ENCODE measurements around the gene FBXO10. TPM values are rescaled to one million over a fixed set of nuclear protein-coding genes. Genes with fewer than 3 reads are reported as not detected.

Gene FBXO10
- total and polyA plus RNA-seq, 2 donors from 2014 or later: 6.2 to 6.7 TPM

- H3K4me3 ChIP-seq (ENCODE audit: low read length in 3 of 3): peak overlapping the region; percentile 76 to 94 (median 83)
- FAIRE-seq: no peak
- H3K27ac ChIP-seq (ENCODE audit: low read depth in 2 of 2, low read length in 2 of 2): peak overlapping the region; percentile 97 to 99
- peak overlapping the region; percentile 35 to 94 (median 92) for H3K9ac ChIP-seq (ENCODE audit: low read length in 3 of 3)
- no peaks in the 10 kb centered on the region for H3K9me3 ChIP-seq (ENCODE audit: control insufficient read depth in 2 of 3, insufficient read depth in 1 of 3, low read length in 3 of 3)
- TF ChIP-seq, protein P1, sequence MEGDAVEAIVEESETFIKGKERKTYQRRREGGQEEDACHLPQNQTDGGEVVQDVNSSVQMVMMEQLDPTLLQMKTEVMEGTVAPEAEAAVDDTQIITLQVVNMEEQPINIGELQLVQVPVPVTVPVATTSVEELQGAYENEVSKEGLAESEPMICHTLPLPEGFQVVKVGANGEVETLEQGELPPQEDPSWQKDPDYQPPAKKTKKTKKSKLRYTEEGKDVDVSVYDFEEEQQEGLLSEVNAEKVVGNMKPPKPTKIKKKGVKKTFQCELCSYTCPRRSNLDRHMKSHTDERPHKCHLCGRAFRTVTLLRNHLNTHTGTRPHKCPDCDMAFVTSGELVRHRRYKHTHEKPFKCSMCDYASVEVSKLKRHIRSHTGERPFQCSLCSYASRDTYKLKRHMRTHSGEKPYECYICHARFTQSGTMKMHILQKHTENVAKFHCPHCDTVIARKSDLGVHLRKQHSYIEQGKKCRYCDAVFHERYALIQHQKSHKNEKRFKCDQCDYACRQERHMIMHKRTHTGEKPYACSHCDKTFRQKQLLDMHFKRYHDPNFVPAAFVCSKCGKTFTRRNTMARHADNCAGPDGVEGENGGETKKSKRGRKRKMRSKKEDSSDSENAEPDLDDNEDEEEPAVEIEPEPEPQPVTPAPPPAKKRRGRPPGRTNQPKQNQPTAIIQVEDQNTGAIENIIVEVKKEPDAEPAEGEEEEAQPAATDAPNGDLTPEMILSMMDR (IDR thresholded peaks at IDR 0.05; ENCODE audit: borderline replicate concordance, extremely low read depth, insufficient read depth): no peak
- intact Hi-C loops (cut with DNase I): no loop called here
- H3K4me1 ChIP-seq (ENCODE audit: control insufficient read depth in 2 of 3, insufficient read depth in 2 of 3, low read depth in 1 of 3, low read length in 3 of 3): peaks cover 5 to 13% (median 11%) of the 10 kb centered on the region in 3 donors
- no peaks in the 10 kb centered on the region for H3K27me3 ChIP-seq (ENCODE audit: control insufficient read depth, insufficient read depth, low read length)
- no peaks in the 10 kb centered on the region for H3K36me3 ChIP-seq (ENCODE audit: control insufficient read depth in 2 of 3, insufficient read depth in 3 of 3, low read length in 3 of 3)
- peak in 1 of 5 donors; percentile 92 for DNase-seq
These were observed 111.5 kb downstream of the FBXO10 start for GRCh38 chr9:37464426-37465248.

GRCh38 chr9:37464006-37464405 is 112.2 kb downstream of the FBXO10 start:
- Histone ChIP-seq H3K4me3 (ENCODE audit: low read length in 3 of 3) (peak overlapping the region; percentile 76 to 94 (median 83)), H3K27ac (ENCODE audit: low read depth in 2 of 2, low read length in 2 of 2) (peak overlapping the region; percentile 97 to 99), H3K9ac (ENCODE audit: low read length in 3 of 3) (peak overlapping the region in 2 of 3 donors; percentile 92 to 94), H3K9me3 (ENCODE audit: control insufficient read depth in 2 of 3, insufficient read depth in 1 of 3, low read length in 3 of 3) (no peaks in the 10 kb centered on the region), H3K27me3 (ENCODE audit: control insufficient read depth, insufficient read depth, low read length) (no peaks in the 10 kb centered on the region), H3K4me1 (ENCODE audit: control insufficient read depth in 2 of 3, insufficient read depth in 2 of 3, low read depth in 1 of 3, low read length in 3 of 3) (peaks cover 5 to 13% (median 11%) of the 10 kb centered on the region in 3 donors), H3K36me3 (ENCODE audit: control insufficient read depth in 2 of 3, insufficient read depth in 3 of 3, low read length in 3 of 3) (no peaks in the 10 kb centered on the region)
- FAIRE-seq (no peak), DNase-seq (peak in 1 of 5 donors; percentile 13)
- TF ChIP-seq, protein P1 (IDR thresholded peaks at IDR 0.05; ENCODE audit: borderline replicate concordance, extremely low read depth, insufficient read depth): no peak
- intact Hi-C loops (cut with DNase I): no loop called here

Other genes with a start within 250 kb of the FBXO10 start
- 101 TPM for gene GRHPR, start 153.7 kb downstream of the FBXO10 start, total RNA-seq
- gene GRHPR, start 153.7 kb downstream of the FBXO10 start, polyA plus RNA-seq (ENCODE audit: insufficient read depth, low read depth, low replicate concordance): 257 TPM
- gene ZBTB5, start 110.9 kb downstream of the FBXO10 start, total RNA-seq: 14.1 TPM
- 6.1 TPM for gene ZBTB5, start 110.9 kb downstream of the FBXO10 start, polyA plus RNA-seq (ENCODE audit: insufficient read depth, low read depth, low replicate concordance)
- 17.2 TPM for gene POLR1E, start 90.4 kb downstream of the FBXO10 start, total RNA-seq
- 8.2 TPM for gene POLR1E, start 90.4 kb downstream of the FBXO10 start, polyA plus RNA-seq (ENCODE audit: insufficient read depth, low read depth, low replicate concordance)
- 59.5 TPM for gene TOMM5, start 16.2 kb upstream of the FBXO10 start, total RNA-seq
- 197 TPM for gene TOMM5, start 16.2 kb upstream of the FBXO10 start, polyA plus RNA-seq (ENCODE audit: insufficient read depth, low read depth, low replicate concordance)
- 0.19 TPM for gene FRMPD1, start 74.6 kb upstream of the FBXO10 start, total RNA-seq
- gene FRMPD1, start 74.6 kb upstream of the FBXO10 start, polyA plus RNA-seq (ENCODE audit: insufficient read depth, low read depth, low replicate concordance): 0.90 TPM
- 12.4 TPM for gene TRMT10B, start 177.4 kb upstream of the FBXO10 start, total RNA-seq
- gene TRMT10B, start 177.4 kb upstream of the FBXO10 start, polyA plus RNA-seq (ENCODE audit: insufficient read depth, low read depth, low replicate concordance): 5.2 TPM
- gene EXOSC3, start 208.7 kb upstream of the FBXO10 start, total RNA-seq: 32.3 TPM
- gene EXOSC3, start 208.7 kb upstream of the FBXO10 start, polyA plus RNA-seq (ENCODE audit: insufficient read depth, low read depth, low replicate concordance): 31.6 TPM
- gene DCAF10, start 224.4 kb upstream of the FBXO10 start, total RNA-seq: 28.5 TPM
- gene DCAF10, start 224.4 kb upstream of the FBXO10 start, polyA plus RNA-seq (ENCODE audit: insufficient read depth, low read depth, low replicate concordance): 10.6 TPM